ENCODE results near the gene PDCL2. TPM values are rescaled to one million over a fixed set of nuclear protein-coding genes. Genes with fewer than 3 reads are reported as not detected.

The PDCL2 gene
- polyA plus RNA-seq, 3 donors: not detected

- no peak for TF ChIP-seq CTCF (IDR thresholded peaks at IDR 0.05)
- H3K79me2 ChIP-seq (ENCODE audit: insufficient read depth, low read length): no peaks in the 10 kb centered on the region
- no peak overlapping the region for H3K27ac ChIP-seq (ENCODE audit: low read depth in 1 of 2, low read length in 2 of 2)
- no peak overlapping the region for H3K4me3 ChIP-seq (replicated peaks in 1 of 3; ENCODE audit: low read depth in 2 of 3, low read length in 3 of 3)
- H3K9me3 ChIP-seq (replicated peaks in 1 of 2; ENCODE audit: control insufficient read depth in 1 of 2, insufficient read depth in 1 of 2, low read length in 2 of 2): no peaks in the 10 kb centered on the region
- H2AFZ ChIP-seq (ENCODE audit: insufficient read depth, low read depth, low read length, poor library complexity, severe bottlenecking): no peak overlapping the region
- DNase-seq: no peak
- Mint-ChIP-seq H3K4me3 (no peak overlapping the region), H3K4me1 (peaks cover 5% of the 10 kb centered on the region), H3K36me3 (no peaks in the 10 kb centered on the region), H3K9me3 (peaks cover 0 to 12% (median 4%) of the 10 kb centered on the region in 7 donors), H3K27ac (no peak overlapping the region), H3K27me3 (ENCODE audit: low read depth in 3 of 3) (peaks cover 0 to 6% (median 0%) of the 10 kb centered on the region in 3 donors)
- peaks cover 8 to 13% of the 10 kb centered on the region in 2 donors for H3K4me1 ChIP-seq (ENCODE audit: control insufficient read depth in 1 of 2, insufficient read depth in 2 of 2, low read length in 2 of 2)
- no CpG with 5 or more reads among the region's 1 CpG for WGBS (ENCODE audit: insufficient coverage)
- intact Hi-C loops (cut with micrococcal nuclease): no loop called here
- no peak overlapping the region for H3K9ac ChIP-seq (ENCODE audit: insufficient read depth, low read length, poor library complexity, severe bottlenecking)
- H3K4me2 ChIP-seq (replicated peaks; ENCODE audit: extremely low read depth, low read length, poor library complexity, severe bottlenecking): no peak overlapping the region
- no peaks in the 10 kb centered on the region for H3K36me3 ChIP-seq (replicated peaks in 1 of 2; ENCODE audit: control insufficient read depth in 1 of 2, insufficient read depth in 2 of 2, low read length in 2 of 2)
- H3K27me3 ChIP-seq (ENCODE audit: control insufficient read depth in 2 of 2, insufficient read depth in 2 of 2, low read length in 2 of 2): no peaks in the 10 kb centered on the region
- H4K20me1 ChIP-seq (ENCODE audit: insufficient read depth, low read length): no peaks in the 10 kb centered on the region
Measured at GRCh38 chr4:55568905-55569504, 23.0 kb downstream of the PDCL2 start.

GRCh38 chr4:55561889-55562288, 30.2 kb downstream of the PDCL2 start:
- H4K20me1 ChIP-seq (ENCODE audit: insufficient read depth, low read length): no peaks in the 10 kb centered on the region
- H3K27me3 ChIP-seq (ENCODE audit: control insufficient read depth in 2 of 2, insufficient read depth in 2 of 2, low read length in 2 of 2): no peaks in the 10 kb centered on the region
- H3K9me3 ChIP-seq (replicated peaks in 1 of 2; ENCODE audit: control insufficient read depth in 1 of 2, insufficient read depth in 1 of 2, low read length in 2 of 2): no peaks in the 10 kb centered on the region
- Mint-ChIP-seq H3K27ac (peak overlapping the region in 1 of 7 donors; percentile 12), H3K9me3 (peaks cover 0 to 10% (median 3%) of the 10 kb centered on the region in 7 donors), H3K36me3 (no peaks in the 10 kb centered on the region), H3K4me1 (peaks cover 8% of the 10 kb centered on the region), H3K4me3 (peak overlapping the region in 1 of 2 donors; percentile 18), H3K27me3 (ENCODE audit: low read depth in 3 of 3) (peaks cover 1 to 7% (median 3%) of the 10 kb centered on the region in 3 donors)
- no peak overlapping the region for H3K4me3 ChIP-seq (replicated peaks in 1 of 3; ENCODE audit: low read depth in 2 of 3, low read length in 3 of 3)
- peaks cover 0 to 15% of the 10 kb centered on the region in 2 donors for H3K4me1 ChIP-seq (ENCODE audit: control insufficient read depth in 1 of 2, insufficient read depth in 2 of 2, low read length in 2 of 2)
- no CpG with 5 or more reads among the region's 1 CpG for WGBS (ENCODE audit: insufficient coverage)
- no peaks in the 10 kb centered on the region for H3K36me3 ChIP-seq (replicated peaks in 1 of 2; ENCODE audit: control insufficient read depth in 1 of 2, insufficient read depth in 2 of 2, low read length in 2 of 2)
- H3K4me2 ChIP-seq (replicated peaks; ENCODE audit: extremely low read depth, low read length, poor library complexity, severe bottlenecking): no peak overlapping the region
- H3K27ac ChIP-seq (ENCODE audit: low read depth in 1 of 2, low read length in 2 of 2): no peak overlapping the region
- peak; percentile 29 to 52 (median 50) for DNase-seq
- H2AFZ ChIP-seq (ENCODE audit: insufficient read depth, low read depth, low read length, poor library complexity, severe bottlenecking): no peak overlapping the region
- intact Hi-C loops (cut with micrococcal nuclease): no loop called here
- no peak overlapping the region for H3K9ac ChIP-seq (ENCODE audit: insufficient read depth, low read length, poor library complexity, severe bottlenecking)
- TF ChIP-seq CTCF (IDR thresholded peaks at IDR 0.05): no peak
- no peaks in the 10 kb centered on the region for H3K79me2 ChIP-seq (ENCODE audit: insufficient read depth, low read length)

All from CD14-positive monocyte (primary cell).